Loucy (cell line): ENCODE data around the gene ITPK1.

Source experiments
- H2AFZ ChIP-seq: fragments of 200-600 bp; sonication (generic); 2 replicates; pipeline ENCODE4 v1.6.0; 2016; ENCODE audit warnings: antibody characterized with exemption, mild to moderate bottlenecking, low read length, moderate library complexity
- H3F3A ChIP-seq: fragments of 200-600 bp; 2 replicates; pipeline ENCODE4 v1.6.0; 2016; ENCODE audit warnings: antibody characterized with exemption, low read depth, mild to moderate bottlenecking
- H3K27me3 ChIP-seq: fragments of 200-600 bp; sonication (generic); 2 replicates; pipeline ENCODE4 v1.6.1; 2014; ENCODE audit warnings: low read length, mild to moderate bottlenecking; ENCODE audit not compliant: insufficient read depth, poor library complexity, severe bottlenecking
- H3K36me3 ChIP-seq: fragments of 200-600 bp; sonication (generic); 2 replicates; pipeline ENCODE4 v1.6.1; 2016; ENCODE audit warnings: low read length; ENCODE audit not compliant: insufficient read depth
- H3K4me1 ChIP-seq: fragments of 200-600 bp; sonication (generic); 2 replicates; pipeline ENCODE4 v1.5.1; 2014; ENCODE audit warnings: low read length, mild to moderate bottlenecking; ENCODE audit not compliant: insufficient read depth, poor library complexity, severe bottlenecking
- H3K4me2 ChIP-seq: fragments of 200-600 bp; sonication (generic); 2 replicates; pipeline ENCODE4 v1.6.0; 2014; ENCODE audit warnings: antibody characterized with exemption, low read length, low read depth, mild to moderate bottlenecking; ENCODE audit not compliant: poor library complexity, severe bottlenecking
- H3K4me3 ChIP-seq: fragments of 200-600 bp; sonication (generic); 2 replicates; pipeline ENCODE4 v1.5.1; 2014; ENCODE audit warnings: low read length, mild to moderate bottlenecking, mixed read lengths; ENCODE audit not compliant: poor library complexity, severe bottlenecking
- H3K79me2 ChIP-seq: fragments of 200-600 bp; sonication (generic); 2 replicates; pipeline ENCODE4 v1.6.1; 2014; ENCODE audit warnings: low read length; ENCODE audit not compliant: insufficient read depth
- H3K9ac ChIP-seq: fragments of 200-600 bp; sonication (generic); 2 replicates; pipeline ENCODE4 v1.6.0; 2014; ENCODE audit warnings: mild to moderate bottlenecking, low read depth, low read length, moderate library complexity; ENCODE audit not compliant: poor library complexity, severe bottlenecking
- H3K9me2 ChIP-seq: fragments of 200-600 bp; sonication (generic); replicated peaks from 2 replicates; pipeline ENCODE4 v1.6.1; 2016; ENCODE audit warnings: low read depth, low read length, mixed read lengths
- H3K9me3 ChIP-seq: fragments of 200-600 bp; sonication (generic); 2 replicates; pipeline ENCODE4 v1.6.1; 2014; ENCODE audit warnings: mild to moderate bottlenecking, antibody characterized with exemption, low read length, low read depth; ENCODE audit not compliant: insufficient read depth
- H4K20me1 ChIP-seq: fragments of 200-600 bp; sonication (generic); 2 replicates; pipeline ENCODE4 v1.6.0; 2014; ENCODE audit warnings: antibody characterized with exemption, low read length, mild to moderate bottlenecking; ENCODE audit not compliant: insufficient read depth, poor library complexity, severe bottlenecking
- EZH2phosphoT487 ChIP-seq: fragments of 200-600 bp; IDR thresholded peaks from 2 replicates; pipeline ENCODE4 v1.6.1; 2018; ENCODE audit warnings: antibody characterized with exemption, mild to moderate bottlenecking, moderate library complexity, borderline replicate concordance
- TF ChIP-seq, protein P1 (sequence below): fragments of 200-600 bp; sonication (generic); conservative IDR thresholded peaks from 2 replicates; pipeline ENCODE4 v1.5.1; 2014; ENCODE audit warnings: mild to moderate bottlenecking, antibody characterized with exemption, low read length

Gene ITPK1

DNA sequence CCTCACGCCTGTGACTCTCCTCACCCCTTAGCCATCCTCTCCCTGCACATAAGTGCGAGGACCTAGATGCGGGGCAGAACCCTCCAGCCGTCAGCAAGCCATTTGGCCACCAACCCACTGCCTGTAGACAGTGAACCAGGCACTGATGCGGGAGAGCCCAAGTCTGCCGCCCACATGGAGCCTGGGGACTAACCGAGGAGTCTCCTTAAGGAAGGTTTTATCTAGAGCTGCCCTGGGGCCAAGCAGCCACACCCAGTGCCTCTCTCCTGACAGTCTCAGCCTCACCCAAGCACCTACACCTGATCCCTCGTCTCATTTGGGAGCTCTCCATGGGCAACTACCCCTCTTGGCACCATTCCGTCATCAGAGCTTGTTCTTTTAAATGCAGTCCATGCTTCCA is 120.1 kb downstream of the ITPK1 start:
- Histone ChIP-seq H3K4me3 (no peak overlapping the region), H3K9ac (no peak overlapping the region), H3K9me2 (no peaks in the 10 kb centered on the region), H2AFZ (no peak overlapping the region), H3F3A (no peaks in the 10 kb centered on the region), H3K4me1 (no peaks in the 10 kb centered on the region), H3K9me3 (no peaks in the 10 kb centered on the region), H4K20me1 (no peaks in the 10 kb centered on the region), H3K27me3 (no peaks in the 10 kb centered on the region), H3K4me2 (no peak overlapping the region), H3K36me3 (peaks cover 41% of the 10 kb centered on the region; the same call in 1 of the 2 replicates), H3K79me2 (no peaks in the 10 kb centered on the region)
- TF ChIP-seq, protein P1, sequence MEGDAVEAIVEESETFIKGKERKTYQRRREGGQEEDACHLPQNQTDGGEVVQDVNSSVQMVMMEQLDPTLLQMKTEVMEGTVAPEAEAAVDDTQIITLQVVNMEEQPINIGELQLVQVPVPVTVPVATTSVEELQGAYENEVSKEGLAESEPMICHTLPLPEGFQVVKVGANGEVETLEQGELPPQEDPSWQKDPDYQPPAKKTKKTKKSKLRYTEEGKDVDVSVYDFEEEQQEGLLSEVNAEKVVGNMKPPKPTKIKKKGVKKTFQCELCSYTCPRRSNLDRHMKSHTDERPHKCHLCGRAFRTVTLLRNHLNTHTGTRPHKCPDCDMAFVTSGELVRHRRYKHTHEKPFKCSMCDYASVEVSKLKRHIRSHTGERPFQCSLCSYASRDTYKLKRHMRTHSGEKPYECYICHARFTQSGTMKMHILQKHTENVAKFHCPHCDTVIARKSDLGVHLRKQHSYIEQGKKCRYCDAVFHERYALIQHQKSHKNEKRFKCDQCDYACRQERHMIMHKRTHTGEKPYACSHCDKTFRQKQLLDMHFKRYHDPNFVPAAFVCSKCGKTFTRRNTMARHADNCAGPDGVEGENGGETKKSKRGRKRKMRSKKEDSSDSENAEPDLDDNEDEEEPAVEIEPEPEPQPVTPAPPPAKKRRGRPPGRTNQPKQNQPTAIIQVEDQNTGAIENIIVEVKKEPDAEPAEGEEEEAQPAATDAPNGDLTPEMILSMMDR = no peak
- TF ChIP-seq EZH2phosphoT487 = no peak

DNA sequence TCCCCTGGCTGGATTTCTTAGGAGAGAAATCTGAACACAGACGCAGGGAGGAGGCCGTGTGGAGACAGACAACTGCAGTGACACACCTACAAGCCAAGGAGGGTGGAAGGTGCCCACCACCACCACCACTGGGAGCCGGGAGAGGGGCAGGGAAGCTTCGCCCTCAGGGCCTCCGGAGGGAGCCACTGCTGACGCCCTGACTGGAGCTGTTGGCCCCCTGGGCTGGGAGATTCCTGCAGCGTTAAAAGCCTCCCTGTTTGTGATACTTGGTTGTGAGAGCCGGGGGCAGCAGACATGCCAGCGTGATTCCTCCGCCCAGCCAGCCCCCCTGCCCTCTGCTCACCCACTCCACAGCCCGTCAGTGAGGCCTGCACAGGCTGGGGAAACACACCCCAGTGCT is 120.8 kb downstream of the ITPK1 start:
- H3K79me2 ChIP-seq = no peaks in the 10 kb centered on the region
- H3K4me3 ChIP-seq = no peak overlapping the region
- no peaks in the 10 kb centered on the region for H3K4me1 ChIP-seq
- H3K4me2 ChIP-seq = no peak overlapping the region
- H3K9me2 ChIP-seq = no peaks in the 10 kb centered on the region
- TF ChIP-seq, protein P1 = no peak
- TF ChIP-seq EZH2phosphoT487 = no peak
- H3K9me3 ChIP-seq = no peaks in the 10 kb centered on the region
- H2AFZ ChIP-seq = no peak overlapping the region
- H4K20me1 ChIP-seq = no peaks in the 10 kb centered on the region
- H3F3A ChIP-seq = no peaks in the 10 kb centered on the region
- H3K9ac ChIP-seq = no peak overlapping the region
- peaks cover 41% of the 10 kb centered on the region; the same call in 1 of the 2 replicates for H3K36me3 ChIP-seq
- no peaks in the 10 kb centered on the region for H3K27me3 ChIP-seq

DNA sequence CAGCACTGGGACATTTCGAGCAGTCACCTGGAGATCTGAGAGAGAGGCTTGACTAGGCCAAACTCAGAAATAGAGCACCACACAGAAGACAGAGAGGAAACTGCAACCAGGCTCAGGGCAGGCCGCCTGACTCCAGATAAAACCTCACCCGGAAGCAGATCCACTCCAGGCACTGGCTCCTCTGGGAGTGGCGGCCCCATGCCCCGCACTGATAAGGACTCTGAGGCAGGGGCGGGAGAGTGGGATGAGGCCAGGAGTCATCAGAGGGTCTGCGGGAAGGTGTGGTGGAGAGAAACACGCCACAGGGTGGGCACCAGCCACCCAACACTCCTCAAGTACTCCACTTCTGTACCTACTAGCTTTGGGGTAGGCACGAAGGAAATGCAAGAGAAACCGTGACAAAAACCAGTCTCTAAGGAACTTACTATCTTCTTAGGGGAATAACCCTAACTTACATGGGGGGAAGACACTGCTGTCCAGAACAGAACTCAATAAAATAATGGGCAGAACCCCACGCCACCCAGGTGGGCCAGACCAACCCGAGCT is 121.5 kb downstream of the ITPK1 start:
- no peak overlapping the region for H2AFZ ChIP-seq
- H3K9me3 ChIP-seq = no peaks in the 10 kb centered on the region
- peaks cover 41% of the 10 kb centered on the region; the same call in 1 of the 2 replicates for H3K36me3 ChIP-seq
- no peak overlapping the region for H3K4me3 ChIP-seq
- H4K20me1 ChIP-seq = no peaks in the 10 kb centered on the region
- H3K79me2 ChIP-seq = no peaks in the 10 kb centered on the region
- H3K27me3 ChIP-seq = no peaks in the 10 kb centered on the region
- no peak overlapping the region for H3K9ac ChIP-seq
- no peak for TF ChIP-seq EZH2phosphoT487
- TF ChIP-seq, protein P1 = no peak
- no peaks in the 10 kb centered on the region for H3K9me2 ChIP-seq
- H3K4me2 ChIP-seq = no peak overlapping the region
- H3K4me1 ChIP-seq = no peaks in the 10 kb centered on the region
- H3F3A ChIP-seq = no peaks in the 10 kb centered on the region
